ENCODE results near the gene TMEM219.

DNA sequence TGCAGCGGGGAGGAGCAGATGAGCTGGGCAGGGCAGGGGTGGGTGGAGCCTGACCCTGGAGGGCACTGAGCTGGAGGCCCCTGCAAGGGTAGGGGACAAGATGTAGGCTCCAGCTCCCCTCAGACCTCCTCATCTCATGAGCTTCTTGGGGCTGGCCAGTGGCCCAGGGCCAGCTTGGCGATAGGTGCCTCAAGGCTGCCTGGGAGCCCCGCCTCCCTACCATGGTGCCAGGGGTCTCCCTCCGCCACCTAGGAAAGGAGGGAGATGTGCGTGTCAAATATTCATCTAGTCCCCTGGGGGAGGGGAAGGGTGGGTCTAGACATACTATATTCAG lies 29.7 kb downstream of the TMEM219 start:
- TF ChIP-seq, protein P1, sequence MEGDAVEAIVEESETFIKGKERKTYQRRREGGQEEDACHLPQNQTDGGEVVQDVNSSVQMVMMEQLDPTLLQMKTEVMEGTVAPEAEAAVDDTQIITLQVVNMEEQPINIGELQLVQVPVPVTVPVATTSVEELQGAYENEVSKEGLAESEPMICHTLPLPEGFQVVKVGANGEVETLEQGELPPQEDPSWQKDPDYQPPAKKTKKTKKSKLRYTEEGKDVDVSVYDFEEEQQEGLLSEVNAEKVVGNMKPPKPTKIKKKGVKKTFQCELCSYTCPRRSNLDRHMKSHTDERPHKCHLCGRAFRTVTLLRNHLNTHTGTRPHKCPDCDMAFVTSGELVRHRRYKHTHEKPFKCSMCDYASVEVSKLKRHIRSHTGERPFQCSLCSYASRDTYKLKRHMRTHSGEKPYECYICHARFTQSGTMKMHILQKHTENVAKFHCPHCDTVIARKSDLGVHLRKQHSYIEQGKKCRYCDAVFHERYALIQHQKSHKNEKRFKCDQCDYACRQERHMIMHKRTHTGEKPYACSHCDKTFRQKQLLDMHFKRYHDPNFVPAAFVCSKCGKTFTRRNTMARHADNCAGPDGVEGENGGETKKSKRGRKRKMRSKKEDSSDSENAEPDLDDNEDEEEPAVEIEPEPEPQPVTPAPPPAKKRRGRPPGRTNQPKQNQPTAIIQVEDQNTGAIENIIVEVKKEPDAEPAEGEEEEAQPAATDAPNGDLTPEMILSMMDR (IDR thresholded peaks at IDR 0.05): no peak
- no peak for TF ChIP-seq POLR2A (IDR thresholded peaks at IDR 0.05)
